ENCODE results near the gene ADGRG2.

Gene ADGRG2

GRCh38 chrX:19121898-19122640, at the start of gene ADGRG2:
Gene ADGRG2 (minus strand): TSS chrX:19122468. CDS start chrX:19068834, 53,634 bp downstream.
- Histone ChIP-seq H3K27me3 (ENCODE audit: control insufficient read depth, insufficient read depth, low read length) (peaks cover 5% of the 10 kb centered on the region), H3K9me3 (ENCODE audit: control insufficient read depth, low read length) (no peaks in the 10 kb centered on the region), H3K4me1 (ENCODE audit: control insufficient read depth, insufficient read depth, low read length) (peaks cover 4% of the 10 kb centered on the region), H3K36me3 (ENCODE audit: control insufficient read depth, insufficient read depth, low read length) (no peaks in the 10 kb centered on the region), H3K4me3 (ENCODE audit: low read length) (no peak within 1 kb of the TSS), H3K9ac (ENCODE audit: low read length) (peak within 1 kb of the TSS; percentile 34)

GRCh38 chrX:19168609-19169008, 46.3 kb upstream of the ADGRG2 start:
- Histone ChIP-seq H3K9me3 (ENCODE audit: control insufficient read depth, low read length) (no peaks in the 10 kb centered on the region), H3K4me1 (ENCODE audit: control insufficient read depth, insufficient read depth, low read length) (no peaks in the 10 kb centered on the region)

GRCh38 chrX:19162851-19163250, 40.6 kb upstream of the ADGRG2 start:
- Histone ChIP-seq H3K9me3 (ENCODE audit: control insufficient read depth, low read length) (no peaks in the 10 kb centered on the region), H3K36me3 (ENCODE audit: control insufficient read depth, insufficient read depth, low read length) (no peaks in the 10 kb centered on the region), H3K9ac (ENCODE audit: low read length) (no peak overlapping the region), H3K27me3 (ENCODE audit: control insufficient read depth, insufficient read depth, low read length) (no peaks in the 10 kb centered on the region), H3K4me3 (ENCODE audit: low read length) (no peak overlapping the region), H3K4me1 (ENCODE audit: control insufficient read depth, insufficient read depth, low read length) (no peaks in the 10 kb centered on the region)

More at GRCh38 chrX:19168609-19169008, 46.3 kb upstream of the ADGRG2 start:
- H3K27me3 ChIP-seq (ENCODE audit: control insufficient read depth, insufficient read depth, low read length), result no peaks in the 10 kb centered on the region
- no peak overlapping the region for H3K9ac ChIP-seq (ENCODE audit: low read length)
- no peaks in the 10 kb centered on the region for H3K36me3 ChIP-seq (ENCODE audit: control insufficient read depth, insufficient read depth, low read length)
- H3K4me3 ChIP-seq (ENCODE audit: low read length), result no peak overlapping the region

- H3K9ac ChIP-seq (ENCODE audit: low read length), result no peak overlapping the region
- H3K36me3 ChIP-seq (ENCODE audit: control insufficient read depth, insufficient read depth, low read length), result no peaks in the 10 kb centered on the region
- no peaks in the 10 kb centered on the region for H3K4me1 ChIP-seq (ENCODE audit: control insufficient read depth, insufficient read depth, low read length)
- no peaks in the 10 kb centered on the region for H3K9me3 ChIP-seq (ENCODE audit: control insufficient read depth, low read length)
- H3K4me3 ChIP-seq (ENCODE audit: low read length), result no peak overlapping the region
- no peaks in the 10 kb centered on the region for H3K27me3 ChIP-seq (ENCODE audit: control insufficient read depth, insufficient read depth, low read length)
Measured at GRCh38 chrX:19156186-19156585, 33.9 kb upstream of the ADGRG2 start.

GRCh38 chrX:19152762-19153161, 30.5 kb upstream of the ADGRG2 start:
- Histone ChIP-seq H3K27me3 (ENCODE audit: control insufficient read depth, insufficient read depth, low read length) (no peaks in the 10 kb centered on the region), H3K36me3 (ENCODE audit: control insufficient read depth, insufficient read depth, low read length) (no peaks in the 10 kb centered on the region), H3K4me1 (ENCODE audit: control insufficient read depth, insufficient read depth, low read length) (no peaks in the 10 kb centered on the region), H3K4me3 (ENCODE audit: low read length) (no peak overlapping the region), H3K9ac (ENCODE audit: low read length) (no peak overlapping the region), H3K9me3 (ENCODE audit: control insufficient read depth, low read length) (no peaks in the 10 kb centered on the region)

- no peaks in the 10 kb centered on the region for H3K36me3 ChIP-seq (ENCODE audit: control insufficient read depth, insufficient read depth, low read length)
- H3K27me3 ChIP-seq (ENCODE audit: control insufficient read depth, insufficient read depth, low read length), result no peaks in the 10 kb centered on the region
- no peaks in the 10 kb centered on the region for H3K4me1 ChIP-seq (ENCODE audit: control insufficient read depth, insufficient read depth, low read length)
- H3K9ac ChIP-seq (ENCODE audit: low read length), result no peak overlapping the region
- no peaks in the 10 kb centered on the region for H3K9me3 ChIP-seq (ENCODE audit: control insufficient read depth, low read length)
- no peak overlapping the region for H3K4me3 ChIP-seq (ENCODE audit: low read length)
Measured at GRCh38 chrX:19137067-19137466, 14.8 kb upstream of the ADGRG2 start.

- Histone ChIP-seq H3K4me3 (ENCODE audit: low read length) (no peak overlapping the region), H3K9ac (ENCODE audit: low read length) (no peak overlapping the region), H3K9me3 (ENCODE audit: control insufficient read depth, low read length) (no peaks in the 10 kb centered on the region), H3K4me1 (ENCODE audit: control insufficient read depth, insufficient read depth, low read length) (no peaks in the 10 kb centered on the region), H3K36me3 (ENCODE audit: control insufficient read depth, insufficient read depth, low read length) (no peaks in the 10 kb centered on the region), H3K27me3 (ENCODE audit: control insufficient read depth, insufficient read depth, low read length) (no peaks in the 10 kb centered on the region)
Measured at GRCh38 chrX:19133784-19134183, 11.5 kb upstream of the ADGRG2 start.

- no peaks in the 10 kb centered on the region for H3K9me3 ChIP-seq (ENCODE audit: control insufficient read depth, low read length)
- H3K4me1 ChIP-seq (ENCODE audit: control insufficient read depth, insufficient read depth, low read length), result no peaks in the 10 kb centered on the region
- no peak overlapping the region for H3K9ac ChIP-seq (ENCODE audit: low read length)
- H3K27me3 ChIP-seq (ENCODE audit: control insufficient read depth, insufficient read depth, low read length), result no peaks in the 10 kb centered on the region
- H3K4me3 ChIP-seq (ENCODE audit: low read length), result no peak overlapping the region
- no peaks in the 10 kb centered on the region for H3K36me3 ChIP-seq (ENCODE audit: control insufficient read depth, insufficient read depth, low read length)
Measured at GRCh38 chrX:19133231-19133630, 11.0 kb upstream of the ADGRG2 start.

GRCh38 chrX:19130628-19131027, 8.4 kb upstream of the ADGRG2 start:
- Histone ChIP-seq H3K36me3 (ENCODE audit: control insufficient read depth, insufficient read depth, low read length) (no peaks in the 10 kb centered on the region), H3K4me1 (ENCODE audit: control insufficient read depth, insufficient read depth, low read length) (no peaks in the 10 kb centered on the region), H3K9me3 (ENCODE audit: control insufficient read depth, low read length) (no peaks in the 10 kb centered on the region), H3K27me3 (ENCODE audit: control insufficient read depth, insufficient read depth, low read length) (no peaks in the 10 kb centered on the region), H3K9ac (ENCODE audit: low read length) (no peak overlapping the region), H3K4me3 (ENCODE audit: low read length) (no peak overlapping the region)

- Histone ChIP-seq H3K27me3 (ENCODE audit: control insufficient read depth, insufficient read depth, low read length) (no peaks in the 10 kb centered on the region), H3K36me3 (ENCODE audit: control insufficient read depth, insufficient read depth, low read length) (no peaks in the 10 kb centered on the region), H3K9me3 (ENCODE audit: control insufficient read depth, low read length) (no peaks in the 10 kb centered on the region), H3K4me3 (ENCODE audit: low read length) (no peak overlapping the region), H3K4me1 (ENCODE audit: control insufficient read depth, insufficient read depth, low read length) (no peaks in the 10 kb centered on the region), H3K9ac (ENCODE audit: low read length) (no peak overlapping the region)
Measured at GRCh38 chrX:19129694-19130093, 7.4 kb upstream of the ADGRG2 start.

- Histone ChIP-seq H3K27me3 (ENCODE audit: control insufficient read depth, insufficient read depth, low read length) (peaks cover 4% of the 10 kb centered on the region), H3K36me3 (ENCODE audit: control insufficient read depth, insufficient read depth, low read length) (no peaks in the 10 kb centered on the region), H3K4me1 (ENCODE audit: control insufficient read depth, insufficient read depth, low read length) (no peaks in the 10 kb centered on the region), H3K4me3 (ENCODE audit: low read length) (no peak overlapping the region), H3K9ac (ENCODE audit: low read length) (no peak overlapping the region), H3K9me3 (ENCODE audit: control insufficient read depth, low read length) (no peaks in the 10 kb centered on the region)
Measured at GRCh38 chrX:19127649-19128168, 5.4 kb upstream of the ADGRG2 start.

- Histone ChIP-seq H3K4me3 (ENCODE audit: low read length) (no peak overlapping the region), H3K9me3 (ENCODE audit: control insufficient read depth, low read length) (no peaks in the 10 kb centered on the region), H3K27me3 (ENCODE audit: control insufficient read depth, insufficient read depth, low read length) (peaks cover 5% of the 10 kb centered on the region), H3K9ac (ENCODE audit: low read length) (no peak overlapping the region), H3K36me3 (ENCODE audit: control insufficient read depth, insufficient read depth, low read length) (no peaks in the 10 kb centered on the region), H3K4me1 (ENCODE audit: control insufficient read depth, insufficient read depth, low read length) (peaks cover 4% of the 10 kb centered on the region)
Measured at GRCh38 chrX:19122641-19123009, 357 bp upstream of the ADGRG2 start.
